PC-9 (cell line): ENCODE data around the gene LAD1.

Source experiments
- EZH2 ChIP-seq: fragments of 200-600 bp; sonication (generic); IDR thresholded peaks from 2 replicates; pipeline ENCODE4 v1.8.0; 2017; ENCODE audit warnings: antibody characterized with exemption, low read depth
- TF ChIP-seq, protein P1 (sequence below): fragments of 200-600 bp; sonication (generic); conservative IDR thresholded peaks from 2 replicates; pipeline ENCODE4 v1.6.1; 2017; ENCODE audit warnings: mixed run types, antibody characterized with exemption, mild to moderate bottlenecking, moderate library complexity

DNA sequence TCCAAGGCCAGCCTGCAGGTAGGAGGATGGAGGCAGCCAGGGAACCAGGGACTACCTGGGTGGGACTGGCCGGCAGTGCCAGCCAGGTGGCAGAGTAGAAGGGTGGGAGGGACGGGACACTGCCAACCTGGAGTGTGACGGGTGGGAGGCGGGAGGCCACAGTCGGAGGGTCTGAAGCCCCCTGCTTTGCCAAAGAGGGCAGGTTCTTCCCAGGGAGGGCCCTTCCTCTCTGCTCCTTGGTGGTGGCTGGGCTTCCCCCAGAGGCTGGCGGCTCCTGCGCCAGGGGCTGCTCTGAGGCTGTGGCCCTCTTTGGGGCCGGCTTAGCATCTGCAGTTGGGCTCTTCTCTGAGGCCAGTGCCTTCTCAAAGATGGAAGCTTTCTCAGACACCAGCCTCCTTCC is 12.9 kb downstream of the LAD1 start:
- TF ChIP-seq EZH2, result no peak
- TF ChIP-seq, protein P1, sequence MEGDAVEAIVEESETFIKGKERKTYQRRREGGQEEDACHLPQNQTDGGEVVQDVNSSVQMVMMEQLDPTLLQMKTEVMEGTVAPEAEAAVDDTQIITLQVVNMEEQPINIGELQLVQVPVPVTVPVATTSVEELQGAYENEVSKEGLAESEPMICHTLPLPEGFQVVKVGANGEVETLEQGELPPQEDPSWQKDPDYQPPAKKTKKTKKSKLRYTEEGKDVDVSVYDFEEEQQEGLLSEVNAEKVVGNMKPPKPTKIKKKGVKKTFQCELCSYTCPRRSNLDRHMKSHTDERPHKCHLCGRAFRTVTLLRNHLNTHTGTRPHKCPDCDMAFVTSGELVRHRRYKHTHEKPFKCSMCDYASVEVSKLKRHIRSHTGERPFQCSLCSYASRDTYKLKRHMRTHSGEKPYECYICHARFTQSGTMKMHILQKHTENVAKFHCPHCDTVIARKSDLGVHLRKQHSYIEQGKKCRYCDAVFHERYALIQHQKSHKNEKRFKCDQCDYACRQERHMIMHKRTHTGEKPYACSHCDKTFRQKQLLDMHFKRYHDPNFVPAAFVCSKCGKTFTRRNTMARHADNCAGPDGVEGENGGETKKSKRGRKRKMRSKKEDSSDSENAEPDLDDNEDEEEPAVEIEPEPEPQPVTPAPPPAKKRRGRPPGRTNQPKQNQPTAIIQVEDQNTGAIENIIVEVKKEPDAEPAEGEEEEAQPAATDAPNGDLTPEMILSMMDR, result no peak
